Chondrocyte (in vitro differentiated cells): ENCODE results near the gene APC2. TPM values are rescaled to one million over a fixed set of nuclear protein-coding genes. Genes with fewer than 3 reads are reported as not detected.

Source experiments
- DNase-seq: peaks from one replicate; pipeline ENCODE4 v3.0.0; 2021; ENCODE audit warnings: mixed read lengths, low spot score
- H3K27ac Mint-ChIP-seq: one replicate; pipeline ENCODE4 v1.8.0; 2021; ENCODE audit warnings: mild to moderate bottlenecking, moderate library complexity, mixed read lengths; ENCODE audit not compliant: unreplicated experiment
- H3K27me3 Mint-ChIP-seq: 2 replicates; pipeline ENCODE4 v1.8.0; 2021; ENCODE audit warnings: low read depth, mixed read lengths
- H3K36me3 Mint-ChIP-seq: 2 replicates; pipeline ENCODE4 v1.8.0; 2021; ENCODE audit warnings: low read depth, mixed read lengths
- H3K4me1 Mint-ChIP-seq: 2 replicates; pipeline ENCODE4 v1.8.0; 2021; ENCODE audit warnings: low read depth, mild to moderate bottlenecking, mixed read lengths
- H3K4me3 Mint-ChIP-seq: one replicate; pipeline ENCODE4 v1.8.0; 2021; ENCODE audit warnings: mild to moderate bottlenecking, moderate library complexity, mixed read lengths; ENCODE audit not compliant: unreplicated experiment
- H3K9me3 Mint-ChIP-seq: 2 replicates; pipeline ENCODE4 v1.8.0; 2021; ENCODE audit warnings: low read depth, mixed read lengths
- CTCF ChIP-seq: fragments of 200-600 bp; sonication (generic); IDR thresholded peaks from 2 replicates; pipeline ENCODE4 v1.5.0; 2021; ENCODE audit warnings: antibody characterized with exemption, mild to moderate bottlenecking, moderate library complexity
- total RNA-seq: library from RNA; stranded (reverse); gene quantifications from 3 replicates; pipeline ENCODE4 v1.2.1, GENCODE V29; 2021

APC2 gene
- total RNA-seq, 1 donor from 2014 or later: 3.9 TPM

- Mint-ChIP-seq H3K27me3 (no peaks in the 10 kb centered on the region), H3K4me1 (peaks cover 10% of the 10 kb centered on the region), H3K36me3 (no peaks in the 10 kb centered on the region), H3K27ac (no peak overlapping the region), H3K9me3 (no peaks in the 10 kb centered on the region), H3K4me3 (peak overlapping the region; percentile 61)
- no peak for TF ChIP-seq CTCF
- DNase-seq: no peak
Measured at GRCh38 chr19:1402411-1403070, 47.4 kb upstream of the APC2 start.

- no peaks in the 10 kb centered on the region for H3K27me3 Mint-ChIP-seq
- H3K9me3 Mint-ChIP-seq: no peaks in the 10 kb centered on the region
- peak; percentile 100 for DNase-seq
- H3K4me3 Mint-ChIP-seq: peak overlapping the region; percentile 60
- peaks cover 43% of the 10 kb centered on the region for H3K4me1 Mint-ChIP-seq
- no peaks in the 10 kb centered on the region for H3K36me3 Mint-ChIP-seq
- H3K27ac Mint-ChIP-seq: peak overlapping the region; percentile 74
- peak; percentile 76 for TF ChIP-seq CTCF
Measured at GRCh38 chr19:1406774-1407527, 43.0 kb upstream of the APC2 start.

GRCh38 chr19:1407528-1408299 is 42.2 kb upstream of the APC2 start, which contains the start of gene DAZAP1:
Gene DAZAP1, plus strand, starts transcription at chr19:1407586. Its CDS starts 188 bp downstream, at chr19:1407774.
- Mint-ChIP-seq H3K4me3 (peak within 1 kb of the TSS; percentile 87), H3K9me3 (no peaks in the 10 kb centered on the region), H3K27ac (peak within 1 kb of the TSS; percentile 74), H3K27me3 (no peaks in the 10 kb centered on the region), H3K36me3 (no peaks in the 10 kb centered on the region), H3K4me1 (peaks cover 43% of the 10 kb centered on the region)
- TF ChIP-seq CTCF: no peak
- peak; percentile 82 for DNase-seq

GRCh38 chr19:1408300-1409203 is 41.4 kb upstream of the APC2 start:
- no peaks in the 10 kb centered on the region for H3K36me3 Mint-ChIP-seq
- H3K4me1 Mint-ChIP-seq: peaks cover 41% of the 10 kb centered on the region
- H3K27ac Mint-ChIP-seq: peak overlapping the region; percentile 91
- peak; percentile 86 for DNase-seq
- peak overlapping the region; percentile 87 for H3K4me3 Mint-ChIP-seq
- no peaks in the 10 kb centered on the region for H3K27me3 Mint-ChIP-seq
- no peaks in the 10 kb centered on the region for H3K9me3 Mint-ChIP-seq
- TF ChIP-seq CTCF: peak; percentile 21
